ENCODE results near the gene FAM9C.
"Not testable (repeated sequence)": the region's sequence is repeated elsewhere in the genome, so short reads cannot be mapped to it uniquely, and the experiment has no call there.

DNA sequence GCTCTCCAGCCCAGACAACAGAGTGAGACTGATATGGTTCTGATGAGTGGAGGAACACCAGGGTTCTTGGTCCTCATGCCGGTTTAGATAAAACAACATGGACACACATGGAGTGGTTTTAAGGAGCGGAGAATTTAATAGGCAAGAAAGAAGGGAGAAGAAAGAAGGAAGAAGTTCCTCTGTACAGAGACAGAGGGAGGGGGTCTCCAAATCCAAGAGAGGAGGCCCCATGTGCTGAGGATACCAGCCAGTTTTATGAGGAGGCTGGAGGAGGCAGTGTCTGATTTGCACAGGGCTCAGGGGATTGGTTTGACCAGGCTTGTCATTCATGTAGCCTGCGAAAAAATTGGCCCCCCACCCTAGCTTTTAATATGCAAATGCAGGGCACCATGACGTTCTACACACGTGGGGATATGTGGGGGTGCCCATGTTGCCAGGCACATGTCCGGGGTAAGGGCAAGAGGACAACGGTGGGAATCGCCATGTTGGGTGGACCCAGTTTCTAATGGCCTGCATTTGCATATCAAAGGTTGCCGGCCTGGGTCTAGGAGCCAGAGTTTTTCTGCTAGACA lies 39.4 kb upstream of the FAM9C start:
- TF ChIP-seq, protein P1, sequence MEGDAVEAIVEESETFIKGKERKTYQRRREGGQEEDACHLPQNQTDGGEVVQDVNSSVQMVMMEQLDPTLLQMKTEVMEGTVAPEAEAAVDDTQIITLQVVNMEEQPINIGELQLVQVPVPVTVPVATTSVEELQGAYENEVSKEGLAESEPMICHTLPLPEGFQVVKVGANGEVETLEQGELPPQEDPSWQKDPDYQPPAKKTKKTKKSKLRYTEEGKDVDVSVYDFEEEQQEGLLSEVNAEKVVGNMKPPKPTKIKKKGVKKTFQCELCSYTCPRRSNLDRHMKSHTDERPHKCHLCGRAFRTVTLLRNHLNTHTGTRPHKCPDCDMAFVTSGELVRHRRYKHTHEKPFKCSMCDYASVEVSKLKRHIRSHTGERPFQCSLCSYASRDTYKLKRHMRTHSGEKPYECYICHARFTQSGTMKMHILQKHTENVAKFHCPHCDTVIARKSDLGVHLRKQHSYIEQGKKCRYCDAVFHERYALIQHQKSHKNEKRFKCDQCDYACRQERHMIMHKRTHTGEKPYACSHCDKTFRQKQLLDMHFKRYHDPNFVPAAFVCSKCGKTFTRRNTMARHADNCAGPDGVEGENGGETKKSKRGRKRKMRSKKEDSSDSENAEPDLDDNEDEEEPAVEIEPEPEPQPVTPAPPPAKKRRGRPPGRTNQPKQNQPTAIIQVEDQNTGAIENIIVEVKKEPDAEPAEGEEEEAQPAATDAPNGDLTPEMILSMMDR (IDR thresholded peaks at IDR 0.05): not testable (repeated sequence)
- not testable (repeated sequence) for TF ChIP-seq POLR2A (IDR thresholded peaks at IDR 0.05)

Measured in Peyer's patch (tissue), 4 donors.